Effector CD8-positive, alpha-beta T cell (primary cell): Measurements from ENCODE around the gene PMPCA.

Experiments used
- DNase-seq: peaks from one replicate; lab custom pipeline; 2025; lab: John Stamatoyannopoulos, UW
- total RNA-seq, 4 experiments: gene quantifications; one replicate each; lab custom pipeline; 2026; lab: John Stamatoyannopoulos, UW

Gene PMPCA, protein sequence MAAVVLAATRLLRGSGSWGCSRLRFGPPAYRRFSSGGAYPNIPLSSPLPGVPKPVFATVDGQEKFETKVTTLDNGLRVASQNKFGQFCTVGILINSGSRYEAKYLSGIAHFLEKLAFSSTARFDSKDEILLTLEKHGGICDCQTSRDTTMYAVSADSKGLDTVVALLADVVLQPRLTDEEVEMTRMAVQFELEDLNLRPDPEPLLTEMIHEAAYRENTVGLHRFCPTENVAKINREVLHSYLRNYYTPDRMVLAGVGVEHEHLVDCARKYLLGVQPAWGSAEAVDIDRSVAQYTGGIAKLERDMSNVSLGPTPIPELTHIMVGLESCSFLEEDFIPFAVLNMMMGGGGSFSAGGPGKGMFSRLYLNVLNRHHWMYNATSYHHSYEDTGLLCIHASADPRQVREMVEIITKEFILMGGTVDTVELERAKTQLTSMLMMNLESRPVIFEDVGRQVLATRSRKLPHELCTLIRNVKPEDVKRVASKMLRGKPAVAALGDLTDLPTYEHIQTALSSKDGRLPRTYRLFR
- total RNA-seq, result 66.5 to 82.3 (median 76.1) reads per million in 4 experiments

DNA sequence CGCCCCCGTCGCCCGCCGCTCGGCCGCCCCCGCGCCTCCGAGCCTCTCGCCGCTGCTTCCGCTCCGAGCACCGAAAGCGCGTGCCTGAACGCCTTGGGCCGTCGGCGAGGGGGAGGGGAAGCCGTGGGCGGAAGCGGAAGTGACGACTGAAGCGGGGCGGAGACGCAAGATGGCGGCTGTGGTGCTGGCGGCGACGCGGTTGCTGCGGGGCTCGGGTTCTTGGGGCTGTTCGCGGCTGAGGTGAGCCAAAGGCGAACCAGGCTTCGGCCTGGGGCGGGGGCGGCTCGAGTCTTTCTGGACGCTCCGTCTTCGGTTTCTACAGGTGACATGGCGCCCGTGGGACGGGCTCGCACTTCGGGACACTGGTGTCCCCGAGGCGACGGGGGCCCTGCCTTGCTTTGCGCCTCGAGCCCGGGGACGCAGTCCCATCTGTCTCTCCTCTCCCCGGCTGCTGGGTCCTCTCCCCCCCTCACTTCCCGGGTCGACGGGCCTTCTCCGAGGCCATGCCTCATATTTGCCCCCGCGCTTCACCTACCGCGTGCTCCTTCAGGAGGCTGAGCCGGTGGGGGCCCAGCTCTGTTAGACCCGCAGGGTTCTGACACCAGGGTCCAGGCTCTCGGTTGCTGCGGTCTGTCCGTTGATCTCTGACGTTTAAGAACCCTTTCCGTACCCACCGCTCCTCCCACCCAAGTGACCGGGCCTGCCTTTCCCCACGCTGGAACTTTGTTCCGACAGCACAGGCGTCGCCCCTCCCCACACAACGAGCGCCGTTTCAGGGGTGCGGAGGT, at the start of gene PMPCA, which contains the start of gene ENTR1:
PMPCA (plus strand) TSS at position 159 of the 788 bp plus-strand sequence; CDS start at position 170, 11 bp downstream.
ENTR1 (minus strand) TSS at position 115 of the 788 bp plus-strand sequence. CDS start 217 bp downstream, outside the sequence.
- peak; percentile 89 for DNase-seq

DNA sequence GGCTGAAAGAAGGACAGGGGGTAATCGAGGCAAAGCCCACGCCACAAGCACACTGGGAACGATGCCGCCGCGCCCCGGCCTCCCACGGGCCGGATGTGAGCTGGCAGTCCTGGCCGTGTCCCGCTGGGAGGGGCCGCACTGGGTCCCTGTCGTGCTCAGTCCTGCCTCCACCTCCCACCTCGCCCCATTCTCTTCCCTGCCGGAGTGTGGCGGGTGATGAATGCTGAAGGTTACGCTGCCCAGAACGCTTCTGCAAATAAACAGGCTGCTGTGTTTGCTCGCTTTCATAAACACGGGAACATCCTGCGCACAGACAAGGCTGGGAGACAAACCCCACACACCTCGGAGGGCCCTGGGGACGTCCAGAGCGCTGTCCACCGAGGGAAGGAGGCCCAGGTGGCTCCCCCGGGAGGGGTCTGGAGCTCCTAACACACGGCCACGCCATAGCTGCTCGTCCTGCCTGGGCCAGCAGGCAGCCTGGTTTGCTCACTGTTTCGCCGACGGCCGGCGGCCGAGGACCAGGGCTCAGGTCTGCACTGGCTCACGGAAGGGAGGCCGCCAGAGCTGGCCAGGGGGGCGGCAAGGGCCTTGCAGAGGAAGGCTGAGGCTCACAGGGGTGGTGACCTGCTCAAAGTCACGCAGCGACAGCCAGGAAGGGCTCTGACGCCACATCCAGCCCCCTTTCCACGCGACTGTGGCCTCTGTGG, 49.3 kb upstream of the PMPCA start:
- DNase-seq, result no peak

DNA sequence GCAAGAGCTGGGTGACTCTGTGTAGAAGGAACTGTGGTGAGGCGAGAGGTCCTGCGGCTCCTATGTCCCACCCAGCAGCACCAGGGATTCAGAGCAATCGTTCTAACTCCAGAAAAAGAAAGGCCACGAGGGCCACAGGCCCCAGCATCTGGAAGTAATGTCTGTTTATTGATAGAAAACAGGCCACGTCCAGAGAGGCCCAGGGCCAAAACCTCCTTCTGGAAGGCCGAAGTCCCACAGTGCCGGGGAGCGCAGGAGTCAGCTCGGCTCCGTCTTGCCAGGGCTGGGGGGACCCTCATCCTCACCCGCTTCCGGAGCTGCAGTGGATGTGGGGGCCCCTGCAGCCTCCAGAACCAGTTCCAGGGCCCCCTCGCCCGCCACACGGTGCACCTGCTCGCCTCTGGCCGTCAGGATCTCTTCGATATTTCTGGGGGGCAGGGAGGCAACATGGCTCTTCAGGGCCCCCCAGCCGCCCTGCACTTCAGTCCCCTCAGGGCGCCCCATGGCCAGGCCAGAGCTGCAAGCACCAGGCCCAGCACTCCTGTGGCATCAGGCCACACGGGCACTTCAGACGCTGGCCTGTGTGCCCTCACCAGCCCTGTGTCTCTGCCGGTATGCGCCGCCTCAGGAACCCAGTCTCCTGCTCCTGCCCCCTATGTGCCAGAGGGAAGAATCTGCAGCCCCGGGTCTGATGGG, 48.6 kb upstream of the PMPCA start:
- DNase-seq, result no peak

DNA sequence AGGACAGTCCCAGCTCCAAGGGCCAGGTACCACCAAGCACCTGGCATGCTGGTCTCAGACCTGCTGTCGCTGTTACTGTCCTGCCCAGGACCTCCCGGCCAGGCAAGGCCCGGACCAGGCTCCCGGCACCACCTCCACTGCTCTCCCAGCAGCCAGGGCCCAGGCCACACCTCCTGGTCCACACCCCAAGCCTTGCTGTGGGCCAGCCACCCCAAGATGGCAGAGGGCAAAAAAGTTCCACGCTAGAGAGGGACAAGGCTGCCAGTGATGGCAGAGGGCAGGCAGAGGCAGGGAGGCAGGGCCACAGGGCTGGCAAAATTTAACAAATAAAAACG, 48.0 kb upstream of the PMPCA start:
- DNase-seq, result no peak

DNA sequence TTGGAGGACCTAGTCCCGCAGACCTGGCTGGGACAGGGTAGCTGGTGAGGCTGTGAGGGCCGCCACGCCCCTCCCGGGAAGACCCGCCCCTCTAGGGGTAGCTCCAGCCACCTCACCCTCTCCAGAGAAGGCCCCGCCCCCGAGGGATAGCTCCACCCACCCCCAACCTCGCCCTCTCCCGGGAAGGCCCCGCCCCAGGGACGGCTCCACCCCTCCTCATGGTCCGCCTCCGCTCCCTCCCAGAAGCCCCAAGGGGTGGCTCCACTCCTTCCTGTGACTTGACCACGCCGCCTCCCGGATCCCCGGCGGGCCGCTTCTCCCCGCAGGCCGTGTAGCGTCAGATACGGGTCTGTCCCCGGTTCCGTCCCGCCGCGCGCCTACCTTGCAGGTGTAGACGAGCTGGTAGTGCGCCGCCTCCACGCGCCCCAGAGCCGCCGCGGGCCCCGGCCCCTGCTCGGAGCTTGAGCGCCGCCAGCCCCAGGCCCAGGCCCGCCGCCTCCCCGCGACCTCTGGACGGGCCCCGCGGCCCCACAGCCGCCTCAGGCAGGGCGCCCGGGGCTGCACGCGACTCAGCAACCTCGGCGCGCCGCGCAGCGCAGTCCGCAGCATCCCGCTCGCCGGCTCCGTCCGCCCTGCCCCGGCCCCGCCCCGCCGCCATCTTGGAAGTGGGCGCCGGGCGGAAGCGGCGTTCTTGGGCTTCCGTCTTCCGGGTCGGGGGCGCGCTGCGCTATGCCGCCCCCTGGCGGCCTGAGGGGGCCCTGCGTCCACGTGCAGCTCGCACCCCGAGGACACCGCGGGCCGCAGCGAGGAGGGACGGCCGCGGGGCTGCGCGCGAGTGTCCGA, 47.1 kb upstream of the PMPCA start, which contains the start of gene DNLZ:
DNLZ (minus strand) TSS at position 639 of the 843 bp plus-strand sequence; CDS start at position 609, 30 bp downstream.
- DNase-seq, result peak; percentile 89

DNA sequence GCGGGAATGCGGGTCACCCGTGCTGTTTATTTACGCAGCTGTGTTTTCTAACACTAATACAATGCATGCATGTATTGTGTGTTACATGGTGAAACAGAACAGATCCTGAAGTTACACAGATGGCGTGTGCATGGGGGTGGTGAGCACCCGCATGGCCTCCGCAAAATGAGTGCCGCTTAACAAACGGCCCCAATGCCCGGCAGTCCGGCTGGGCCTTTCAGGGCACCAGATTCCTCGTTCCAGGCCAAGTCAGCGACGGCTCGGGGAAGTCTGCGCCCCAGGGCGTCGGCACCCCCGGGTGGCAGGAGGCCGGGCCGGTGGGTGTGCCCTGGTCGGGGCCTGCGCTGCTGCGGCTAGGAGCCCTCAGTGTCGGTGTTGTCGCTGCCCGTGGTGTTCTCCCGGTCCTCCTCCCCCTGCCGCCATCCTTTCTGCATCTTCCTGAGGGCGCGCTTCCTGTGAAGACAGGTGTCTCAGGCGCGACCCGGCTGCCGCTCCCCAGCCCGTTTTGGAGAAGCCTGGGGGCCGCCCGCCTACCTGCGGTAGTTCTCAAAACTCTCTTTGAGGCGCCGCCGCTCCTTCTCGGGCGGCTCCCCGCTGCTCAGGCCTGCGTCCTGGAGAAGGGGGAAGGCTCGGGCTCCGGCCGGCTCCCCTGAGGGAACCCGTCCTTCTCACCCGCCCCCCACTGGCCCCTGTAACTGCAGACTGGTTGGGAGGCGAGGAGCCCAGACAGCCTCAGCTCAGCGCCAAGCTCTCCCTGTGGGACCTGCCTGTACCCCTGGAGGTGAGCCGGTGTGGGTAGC, 46.3 kb upstream of the PMPCA start:
- DNase-seq, result no peak

DNA sequence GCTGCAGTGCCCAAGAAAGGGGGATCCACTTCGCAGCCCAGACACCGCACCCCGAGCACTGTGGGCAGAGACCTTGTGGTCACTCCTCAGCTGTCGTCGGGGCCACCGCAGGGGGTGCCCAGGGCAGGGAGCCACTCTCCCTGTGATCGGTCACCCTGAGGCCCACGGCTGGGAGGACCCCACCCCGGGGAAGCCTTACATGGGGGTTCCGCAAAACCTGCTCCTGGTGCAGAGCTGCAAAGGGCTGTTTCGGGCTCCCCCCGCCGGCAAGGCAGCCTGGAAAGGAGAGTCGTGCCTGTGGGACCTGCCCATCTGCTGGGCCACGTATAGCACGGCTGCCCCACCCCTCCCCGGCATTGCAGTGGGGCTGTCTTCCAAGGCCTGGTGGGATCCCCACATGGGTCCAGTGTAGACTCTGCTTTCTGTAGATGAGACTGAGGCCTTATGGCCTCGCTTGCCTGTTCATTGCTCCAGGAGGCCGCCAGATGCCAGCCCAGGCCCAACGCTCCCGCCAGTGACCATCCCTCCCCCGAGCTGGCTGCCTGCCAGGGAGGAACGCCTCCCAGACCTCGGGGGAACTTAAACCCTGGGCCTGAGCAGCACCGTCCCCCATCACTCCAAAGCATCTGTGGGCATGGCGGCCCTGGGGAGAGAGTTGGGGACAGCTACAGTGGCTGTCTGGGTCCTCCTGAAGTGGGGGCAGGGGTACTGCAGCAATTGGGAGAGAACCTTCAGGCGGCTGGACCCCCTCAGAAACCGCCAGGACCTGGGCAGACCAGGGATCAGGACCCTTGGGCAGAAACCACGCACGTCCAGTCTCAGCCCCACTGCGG, 45.3 kb upstream of the PMPCA start:
- no peak for DNase-seq

DNA sequence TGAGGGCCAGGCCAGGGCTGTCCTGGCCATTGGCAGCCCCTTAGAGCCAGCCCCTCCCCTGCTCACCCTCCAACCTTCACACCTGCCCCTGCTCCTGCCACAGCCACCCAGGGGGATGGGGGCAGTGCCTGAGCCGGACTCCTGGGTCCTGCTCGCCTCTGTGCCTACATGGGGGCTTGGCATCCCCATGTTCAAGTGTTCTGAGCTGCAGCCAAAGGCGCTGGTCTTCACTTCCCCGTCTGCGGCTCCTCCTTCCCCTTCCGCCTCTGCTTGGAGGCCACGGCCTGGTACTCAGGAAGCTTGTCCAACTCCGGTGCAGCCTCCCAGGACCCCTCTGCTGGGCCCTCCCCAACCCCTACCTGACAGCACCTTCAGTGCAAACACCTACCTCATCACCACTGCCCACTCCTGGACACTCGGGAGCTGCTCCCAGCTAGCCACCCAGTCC, 44.7 kb upstream of the PMPCA start:
- DNase-seq, result no peak

DNA sequence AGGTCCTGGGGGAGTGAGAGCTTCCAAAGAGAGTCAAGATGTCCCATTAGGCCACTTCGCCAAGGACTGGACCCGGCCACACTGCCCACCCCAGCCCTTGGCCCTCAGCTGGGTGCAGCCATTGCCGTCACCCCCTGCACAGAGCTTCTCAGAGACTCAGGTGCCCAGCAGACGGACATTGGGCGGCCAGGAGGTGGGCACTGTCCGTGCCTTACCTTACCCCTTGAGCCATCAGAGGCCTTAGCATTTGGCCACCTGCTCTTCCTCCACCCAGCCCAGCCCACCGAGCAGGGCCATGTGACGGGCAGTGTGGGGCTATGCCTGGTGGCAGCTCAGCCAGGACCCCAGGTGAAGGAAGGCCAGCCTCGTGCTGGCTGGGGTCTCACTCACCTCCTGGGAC, 43.6 kb upstream of the PMPCA start:
- DNase-seq, result no peak

DNA sequence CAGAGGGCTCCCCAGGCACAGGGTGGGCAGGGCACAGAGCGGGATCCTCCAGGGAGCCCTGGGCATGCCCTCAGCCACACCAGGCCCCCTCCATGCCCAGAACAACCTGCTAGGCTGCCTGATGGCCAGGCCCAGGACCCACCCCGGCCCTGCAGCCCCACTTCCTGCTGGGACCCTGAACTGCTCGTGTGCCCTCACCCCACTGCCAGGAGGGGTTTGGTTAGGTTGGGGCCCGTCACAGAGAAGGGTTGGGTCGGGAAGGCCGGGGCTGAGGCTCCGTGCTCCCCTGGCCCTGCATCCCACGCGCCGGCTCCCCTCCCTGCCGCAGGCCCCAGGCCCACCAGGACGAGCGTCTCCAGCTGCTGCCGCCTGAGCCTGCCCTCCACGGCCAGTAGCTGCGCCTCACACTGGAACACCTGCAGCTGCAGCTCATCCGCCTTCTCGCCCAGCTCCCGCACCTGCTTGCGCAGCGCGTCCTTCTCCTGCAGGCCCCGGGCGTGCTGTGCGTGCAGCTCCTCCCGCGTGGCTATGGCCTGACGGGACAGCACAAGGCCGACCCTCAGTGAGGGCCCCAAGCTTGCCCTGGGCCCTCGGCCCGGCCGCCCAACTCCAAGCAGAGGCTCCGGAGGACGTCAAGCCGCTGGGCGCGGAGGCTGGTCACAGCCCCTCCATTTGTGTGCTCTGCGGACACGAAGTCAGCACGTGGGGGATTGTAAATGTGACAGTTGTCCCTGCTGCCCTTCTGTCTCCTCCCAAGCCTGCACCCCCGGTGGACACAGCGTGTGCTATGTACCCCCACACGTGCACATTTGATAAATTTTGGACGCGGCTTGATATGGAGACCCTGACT, 42.9 kb upstream of the PMPCA start:
- no peak for DNase-seq

DNA sequence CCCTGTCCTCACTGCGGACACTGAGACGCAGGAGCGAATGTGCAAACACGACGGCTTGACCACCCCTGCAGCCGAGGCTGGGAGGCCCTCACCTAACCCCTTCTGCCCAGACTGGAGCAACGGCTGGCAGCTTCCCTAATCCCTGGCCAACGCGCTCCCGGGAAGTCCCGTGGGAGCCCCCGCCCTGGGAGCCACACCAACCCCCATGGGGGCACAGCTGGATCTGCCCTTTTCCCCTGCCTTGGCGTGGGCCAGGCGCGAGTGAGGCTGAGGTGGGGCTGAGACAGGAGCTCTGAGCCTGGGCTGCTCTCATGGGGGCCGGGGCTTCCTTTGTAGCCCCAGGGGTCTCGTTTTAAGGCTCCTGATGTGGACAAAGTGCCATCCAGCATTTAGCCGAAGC, 42.3 kb upstream of the PMPCA start:
- DNase-seq, result no peak

DNA sequence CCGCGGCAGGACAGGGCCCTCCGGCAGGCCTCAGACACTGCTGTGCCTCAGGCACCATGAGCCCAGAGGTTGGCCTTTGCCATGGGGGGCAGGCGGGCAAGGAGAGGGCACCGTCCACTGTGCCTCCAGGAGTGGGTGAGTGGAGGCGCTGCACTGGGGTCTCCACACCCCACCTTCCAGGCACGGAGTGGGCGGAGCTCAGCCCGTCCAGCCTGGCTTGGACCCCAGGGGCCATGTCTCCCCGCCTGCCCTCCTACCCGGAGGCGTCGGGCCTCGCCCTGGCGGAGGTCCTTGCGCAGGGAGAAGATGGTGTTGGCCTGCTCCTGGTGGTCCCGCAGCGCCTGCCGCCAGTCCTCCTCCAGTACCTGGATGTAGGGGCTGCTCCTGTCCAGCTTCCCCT, 40.4 kb upstream of the PMPCA start:
- DNase-seq, result no peak

DNA sequence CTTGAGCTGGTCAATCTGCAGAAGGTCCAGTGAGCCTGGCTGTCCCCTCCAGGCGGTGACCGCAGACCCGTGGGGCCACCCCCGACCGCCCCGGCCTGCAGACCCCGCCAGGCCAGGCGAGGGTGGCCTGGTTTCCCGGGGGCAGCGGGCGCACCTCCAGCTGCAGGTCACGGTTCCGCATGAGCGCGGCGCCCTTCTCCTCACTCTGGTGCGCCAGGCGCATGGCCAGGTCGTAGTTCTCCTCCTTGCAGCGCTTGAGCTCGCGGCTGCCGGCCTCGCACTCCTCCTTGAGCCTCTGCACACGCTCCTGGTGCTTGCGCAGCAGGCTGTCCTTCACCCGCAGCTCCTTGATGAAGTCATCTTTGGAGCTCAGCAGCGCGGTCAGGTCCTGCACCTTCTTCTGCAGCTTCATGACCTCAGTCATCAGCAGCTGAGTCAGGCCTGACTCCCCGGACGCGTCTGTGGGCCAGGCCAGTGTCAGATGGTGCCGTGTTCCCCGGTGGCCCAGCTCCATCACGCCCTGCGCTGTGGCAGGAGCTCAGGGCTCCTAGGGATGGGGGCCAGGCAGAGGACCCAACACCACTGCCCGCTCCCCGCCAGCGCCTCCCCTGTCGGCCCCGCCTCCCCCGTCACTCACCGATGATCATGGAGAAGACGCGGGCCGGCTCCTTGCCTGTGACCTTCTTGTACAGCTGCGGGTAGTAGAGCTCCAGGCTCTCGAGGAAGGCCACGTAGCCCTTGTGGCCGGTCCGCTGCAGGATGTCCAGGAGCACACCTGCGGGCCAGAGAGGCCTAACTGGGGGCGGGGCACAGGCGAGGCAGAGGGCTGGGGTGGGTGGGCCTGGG, 39.5 kb upstream of the PMPCA start:
- no peak for DNase-seq

DNA sequence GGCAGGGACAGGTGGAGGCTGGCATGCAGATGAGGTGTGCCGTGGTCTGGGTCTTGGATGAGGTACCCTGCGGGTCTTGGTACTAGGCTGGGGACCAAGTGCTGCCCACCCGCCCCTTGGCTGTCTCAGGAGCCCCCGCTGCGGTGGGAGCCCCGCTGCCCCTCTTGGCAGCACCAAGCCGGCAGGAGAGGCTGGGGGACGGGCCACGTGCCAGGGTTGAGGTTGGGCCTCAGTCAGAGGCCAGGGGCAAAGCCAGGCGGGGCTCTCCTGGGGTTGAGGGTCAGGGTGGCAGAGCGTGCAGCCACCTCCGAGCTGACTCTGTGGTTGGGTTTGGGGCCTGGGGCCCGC, 39.0 kb upstream of the PMPCA start:
- DNase-seq, result no peak

DNA sequence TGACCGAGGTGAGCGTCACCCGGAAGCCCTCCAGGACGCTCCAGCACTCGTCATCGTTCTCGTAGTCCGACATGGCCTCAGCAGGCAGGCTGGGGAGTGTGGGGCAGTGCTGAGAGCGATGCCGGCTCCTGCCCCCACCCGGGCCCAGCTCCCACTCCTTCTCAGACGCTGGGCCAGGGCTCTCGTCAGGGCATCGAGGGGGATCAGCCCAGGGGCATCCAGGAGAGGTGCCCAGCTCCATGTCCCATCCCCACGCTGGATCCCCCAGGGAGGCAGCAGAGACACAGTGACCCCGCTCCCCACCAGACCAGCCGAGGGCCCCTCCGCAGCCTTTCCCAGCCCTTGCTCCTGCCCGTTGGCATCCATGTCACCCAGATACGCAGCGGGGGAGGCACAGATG, 38.5 kb upstream of the PMPCA start:
- DNase-seq, result no peak

DNA sequence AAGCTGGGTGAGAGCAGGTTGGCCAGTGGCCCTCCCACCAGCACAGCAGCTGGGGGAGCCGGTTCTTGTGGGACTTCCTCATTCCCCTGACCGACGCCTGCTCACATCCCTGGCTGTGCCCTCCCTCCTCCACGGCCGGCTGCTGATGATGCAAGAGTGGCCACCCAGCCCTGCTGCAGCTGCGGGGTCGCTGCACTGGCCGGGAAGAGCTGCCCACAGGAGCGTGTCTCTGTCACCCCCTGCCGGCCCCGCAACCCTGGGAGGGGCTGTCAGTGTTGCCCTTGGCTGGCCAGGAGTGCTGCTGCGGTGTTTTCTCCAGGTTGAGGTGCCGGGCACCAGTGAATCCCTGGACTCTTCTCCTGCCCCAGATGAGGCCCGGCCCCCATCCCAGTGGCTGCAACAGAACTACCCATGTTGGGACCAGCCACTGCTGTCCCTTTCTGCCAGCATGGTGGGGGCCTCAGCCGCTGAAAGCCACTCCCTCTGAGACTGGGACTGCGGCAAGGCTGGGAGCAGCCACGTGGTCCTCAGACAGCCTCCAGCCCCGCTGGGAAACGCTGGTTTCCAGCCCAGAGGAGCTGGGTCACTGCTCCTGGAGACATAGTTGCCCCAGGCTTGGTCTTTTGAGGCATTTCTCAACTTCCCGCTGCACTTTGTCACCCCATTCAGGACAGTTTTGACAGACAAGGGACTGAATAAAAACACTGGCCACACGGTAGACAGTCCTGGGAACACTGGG, 37.7 kb upstream of the PMPCA start:
- DNase-seq, result no peak
